SK-N-SH (cell line): ENCODE measurements around the gene PAFAH1B2. TPM values are rescaled to one million over a fixed set of nuclear protein-coding genes. Genes with fewer than 3 reads are reported as not detected.

Experiments used
- CTCF ChIA-PET: fragments of 300-600, 350-600 bp; formaldehyde crosslinking; extraction: SDS; loops from one replicate; lab custom pipeline; 2021; lab: Yijun Ruan, JAX
- POLR2A ChIA-PET: fragments of 350-600 bp; sonication (Branson Sonifier 250); formaldehyde crosslinking; extraction: SDS; loops from one replicate; lab custom pipeline; 2020; ENCODE audit warnings: antibody characterized with exemption, inconsistent platforms; lab: Yijun Ruan, JAX
- DNase-seq: peaks from one replicate; pipeline ENCODE4 v3.0.0; 2012
- H2AFZ ChIP-seq: fragments of 200-600 bp; sonication (generic); 2 replicates; pipeline ENCODE4 v1.8.1; 2016; ENCODE audit warnings: antibody characterized with exemption, mild to moderate bottlenecking, low read depth
- H3F3A ChIP-seq: fragments of 200-600 bp; sonication (generic); replicated peaks from 2 replicates; pipeline ENCODE3; 2016; ENCODE audit warnings: antibody characterized with exemption, mild to moderate bottlenecking; ENCODE audit not compliant: insufficient read depth
- H3K27ac ChIP-seq, 2 experiments: fragments of 200-500 bp in 1 of 2; fragments of 200-600 bp in 1 of 2; sonication (Bioruptor generic) in 1 of 2; sonication (generic), shearing (Covaris generic) in 1 of 2; 2 replicates each; pipeline versions ENCODE4 v1.5.1 to v1.6.1; 2014 to 2016; ENCODE audit warnings: low read depth in 2 of 2, inconsistent platforms in 1 of 2, low read length in 1 of 2, mild to moderate bottlenecking in 1 of 2, mixed read lengths in 1 of 2
- H3K27me3 ChIP-seq: fragments of 200-600 bp; sonication (generic), shearing (Covaris generic); 2 replicates; pipeline ENCODE4 v1.6.1; 2016; ENCODE audit warnings: mixed run types; ENCODE audit not compliant: insufficient read depth
- H3K36me3 ChIP-seq, 2 experiments: fragments of 200-500 bp in 1 of 2; fragments of 200-600 bp in 1 of 2; sonication (Bioruptor generic) in 1 of 2; sonication (generic) in 1 of 2; replicated peaks in 1 of 2; 2 replicates each; pipeline versions ENCODE3 to v1.5.1; 2014 to 2016; ENCODE audit warnings: low read length in 1 of 2, mild to moderate bottlenecking in 1 of 2; ENCODE audit not compliant: insufficient read depth in 2 of 2, control insufficient read depth in 1 of 2
- H3K4me1 ChIP-seq, 2 experiments: fragments of 200-500 bp in 1 of 2; fragments of 200-600 bp in 1 of 2; sonication (Bioruptor generic) in 1 of 2; sonication (generic), shearing (Covaris generic) in 1 of 2; 2 replicates each; pipeline versions ENCODE4 v1.5.1 to v1.6.1; 2014 to 2016; ENCODE audit warnings: low read depth in 1 of 2, low read length in 1 of 2, mixed run types in 1 of 2; ENCODE audit not compliant: insufficient read depth in 2 of 2, control insufficient read depth in 1 of 2
- H3K4me2 ChIP-seq: fragments of 200-600 bp; sonication (generic), shearing (Covaris generic); 2 replicates; pipeline ENCODE4 v1.6.1; 2017; ENCODE audit warnings: mixed run types
- H3K4me3 ChIP-seq, 2 experiments: fragments of 200-500 bp in 1 of 2; fragments of 200-600 bp in 1 of 2; sonication (Bioruptor generic) in 1 of 2; sonication (generic), shearing (Covaris generic) in 1 of 2; 2 replicates each; pipeline versions ENCODE4 v1.5.1 to v1.8.1; 2014 to 2016; ENCODE audit warnings: low read depth in 2 of 2, inconsistent platforms in 1 of 2, low read length in 1 of 2, mild to moderate bottlenecking in 1 of 2, mixed read lengths in 1 of 2, moderate library complexity in 1 of 2
- H3K79me2 ChIP-seq: fragments of 200-600 bp; sonication (generic); 2 replicates; pipeline ENCODE4 v1.8.1; 2017; ENCODE audit warnings: mild to moderate bottlenecking; ENCODE audit not compliant: insufficient read depth
- H3K9ac ChIP-seq: fragments of 200-600 bp; sonication (generic); 2 replicates; pipeline ENCODE4 v1.6.1; 2017; ENCODE audit warnings: mixed run types
- H3K9me2 ChIP-seq: fragments of 200-600 bp; sonication (generic); 2 replicates; pipeline ENCODE4 v1.6.1; 2017; ENCODE audit warnings: mixed run types
- H3K9me3 ChIP-seq: fragments of 200-600 bp; sonication (generic); 2 replicates; pipeline ENCODE4 v1.6.1; 2017; ENCODE audit warnings: mixed run types, mild to moderate bottlenecking, moderate library complexity
- H4K20me1 ChIP-seq: fragments of 200-600 bp; sonication (generic); 2 replicates; pipeline ENCODE4 v1.6.1; 2017; ENCODE audit warnings: mild to moderate bottlenecking, mixed run types; ENCODE audit not compliant: insufficient read depth
- EZH2phosphoT487 ChIP-seq: fragments of 200-600 bp; sonication (generic); IDR thresholded peaks from 2 replicates; pipeline ENCODE4 v1.6.1; 2017; ENCODE audit warnings: low read depth, mixed run types, mild to moderate bottlenecking, antibody characterized with exemption, moderate library complexity, borderline replicate concordance
- JUND ChIP-seq: IDR thresholded peaks from 2 replicates; pipeline ENCODE4 v1.4.0; 2012
- RAD21 ChIP-seq: IDR thresholded peaks from 2 replicates; pipeline ENCODE4 v1.6.1; 2012; ENCODE audit warnings: mild to moderate bottlenecking, low read length
- SIN3A ChIP-seq: IDR thresholded peaks from 2 replicates; pipeline ENCODE4 v1.6.1; 2012; ENCODE audit warnings: low read depth, mild to moderate bottlenecking, low read length, moderate library complexity, borderline replicate concordance
- SMC3 ChIP-seq: IDR thresholded peaks from 2 replicates; pipeline ENCODE4 v1.6.1; 2012; ENCODE audit warnings: low read depth, low read length, improper control_type of control experiment
- TEAD4 ChIP-seq: IDR thresholded peaks from 2 replicates; pipeline ENCODE4 v1.4.0; 2012; ENCODE audit warnings: mild to moderate bottlenecking, borderline replicate concordance; ENCODE audit not compliant: insufficient read depth
- YY1 ChIP-seq: IDR thresholded peaks from 2 replicates; pipeline ENCODE4 v1.4.0; 2012; ENCODE audit warnings: low read depth, mild to moderate bottlenecking
- WGBS: methylation state at CpG from one replicate; pipeline ENCODE4 v1.1.6; 2017; ENCODE audit warnings: low lambda C conversion rate; 5-methylcytosine and 5-hydroxymethylcytosine counted together
- polyA plus RNA-seq, 3 experiments: library from polyadenylated mRNA; depleted of rRNA; stranded (reverse); fragments of >200 nt; gene quantifications; 2 replicates each; pipeline ENCODE4 v1.2.3, GENCODE V29; 2012
- TF ChIP-seq, protein P1 (sequence below): IDR thresholded peaks from 2 replicates; pipeline ENCODE4 v1.4.0; 2012; ENCODE audit warnings: low read depth, borderline replicate concordance
- TF ChIP-seq, protein P2 (sequence below): IDR thresholded peaks from 2 replicates; pipeline ENCODE4; 2012
- TF ChIP-seq, protein P3 (sequence below): fragments of 150-350 bp; IDR thresholded peaks from 2 replicates; pipeline ENCODE4 v1.6.1; 2017; ENCODE audit warnings: antibody characterized with exemption, low read length, low read depth, borderline replicate concordance

PAFAH1B2 gene
- polyA plus RNA-seq, 1 of the 3 experiments (the other 2 are of a cell fraction) = 19.6 TPM

- TF ChIP-seq SIN3A (no peak), EZH2phosphoT487 (no peak)
Observed at GRCh38 chr11:117098269-117099232, 45.5 kb upstream of the PAFAH1B2 start, which contains the start of gene SIK3 (continued).

DNA sequence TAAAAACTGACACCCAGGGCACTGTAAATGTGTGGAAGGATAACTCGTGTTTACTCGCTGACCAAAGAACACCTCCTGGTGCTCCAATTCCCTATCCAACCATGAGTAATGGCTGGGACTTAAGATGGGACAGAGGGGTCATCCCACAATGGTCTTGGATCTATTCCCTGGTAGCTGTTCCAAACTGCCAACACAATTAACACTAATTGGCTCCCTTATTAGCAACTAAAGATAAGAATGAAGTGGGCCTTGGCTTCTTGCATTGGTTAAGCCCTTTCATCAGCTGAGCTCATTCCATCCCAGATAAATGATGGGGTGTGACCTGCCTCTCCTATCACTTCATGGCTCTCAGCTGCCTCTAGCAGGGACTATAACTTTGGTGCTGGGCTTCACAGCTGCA, 44.4 kb upstream of the PAFAH1B2 start:
- Histone ChIP-seq H3K9me3 (no peaks in the 10 kb centered on the region), H4K20me1 (peaks cover 22% of the 10 kb centered on the region), H3K79me2 (peaks cover 33% of the 10 kb centered on the region), H3K4me1 (peaks cover 23 to 29% of the 10 kb centered on the region in 2 experiments), H3K4me3 (no peak overlapping the region), H2AFZ (no peak overlapping the region), H3K4me2 (no peak overlapping the region)
- DNase-seq = no peak
- TF ChIP-seq, protein P1, sequence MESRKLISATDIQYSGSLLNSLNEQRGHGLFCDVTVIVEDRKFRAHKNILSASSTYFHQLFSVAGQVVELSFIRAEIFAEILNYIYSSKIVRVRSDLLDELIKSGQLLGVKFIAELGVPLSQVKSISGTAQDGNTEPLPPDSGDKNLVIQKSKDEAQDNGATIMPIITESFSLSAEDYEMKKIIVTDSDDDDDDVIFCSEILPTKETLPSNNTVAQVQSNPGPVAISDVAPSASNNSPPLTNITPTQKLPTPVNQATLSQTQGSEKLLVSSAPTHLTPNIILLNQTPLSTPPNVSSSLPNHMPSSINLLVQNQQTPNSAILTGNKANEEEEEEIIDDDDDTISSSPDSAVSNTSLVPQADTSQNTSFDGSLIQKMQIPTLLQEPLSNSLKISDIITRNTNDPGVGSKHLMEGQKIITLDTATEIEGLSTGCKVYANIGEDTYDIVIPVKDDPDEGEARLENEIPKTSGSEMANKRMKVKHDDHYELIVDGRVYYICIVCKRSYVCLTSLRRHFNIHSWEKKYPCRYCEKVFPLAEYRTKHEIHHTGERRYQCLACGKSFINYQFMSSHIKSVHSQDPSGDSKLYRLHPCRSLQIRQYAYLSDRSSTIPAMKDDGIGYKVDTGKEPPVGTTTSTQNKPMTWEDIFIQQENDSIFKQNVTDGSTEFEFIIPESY = no peak
- TF ChIP-seq SMC3 (no peak), RAD21 (no peak), JUND (no peak), YY1 (no peak), TEAD4 (no peak)
- TF ChIP-seq, protein P2, sequence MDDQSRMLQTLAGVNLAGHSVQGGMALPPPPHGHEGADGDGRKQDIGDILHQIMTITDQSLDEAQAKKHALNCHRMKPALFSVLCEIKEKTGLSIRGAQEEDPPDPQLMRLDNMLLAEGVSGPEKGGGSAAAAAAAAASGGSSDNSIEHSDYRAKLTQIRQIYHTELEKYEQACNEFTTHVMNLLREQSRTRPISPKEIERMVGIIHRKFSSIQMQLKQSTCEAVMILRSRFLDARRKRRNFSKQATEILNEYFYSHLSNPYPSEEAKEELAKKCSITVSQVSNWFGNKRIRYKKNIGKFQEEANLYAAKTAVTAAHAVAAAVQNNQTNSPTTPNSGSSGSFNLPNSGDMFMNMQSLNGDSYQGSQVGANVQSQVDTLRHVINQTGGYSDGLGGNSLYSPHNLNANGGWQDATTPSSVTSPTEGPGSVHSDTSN = no peak
- TF ChIP-seq, protein P3, sequence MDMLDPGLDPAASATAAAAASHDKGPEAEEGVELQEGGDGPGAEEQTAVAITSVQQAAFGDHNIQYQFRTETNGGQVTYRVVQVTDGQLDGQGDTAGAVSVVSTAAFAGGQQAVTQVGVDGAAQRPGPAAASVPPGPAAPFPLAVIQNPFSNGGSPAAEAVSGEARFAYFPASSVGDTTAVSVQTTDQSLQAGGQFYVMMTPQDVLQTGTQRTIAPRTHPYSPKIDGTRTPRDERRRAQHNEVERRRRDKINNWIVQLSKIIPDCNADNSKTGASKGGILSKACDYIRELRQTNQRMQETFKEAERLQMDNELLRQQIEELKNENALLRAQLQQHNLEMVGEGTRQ = no peak
- TF ChIP-seq, all 33 proteins: peak for 0
- ChIA-PET CTCF (interaction anchor here (0.8 to 16.5 kb wide), 5 partner anchors 46 to 308 kb away, joined by 3 to 268 read pairs (median 5); partner anchors contain the start of genes APOA5 and ZPR1), POLR2A (interaction anchor here (0.6 to 0.9 kb wide), 2 partner anchors 44 to 906 kb away, joined by 3 read pairs; partner anchors contain the start of gene PAFAH1B2)
- H3K36me3 ChIP-seq = no peaks in the 10 kb centered on the region
- no peaks in the 10 kb centered on the region for H3K27me3 ChIP-seq
- WGBS = 86% methylated on average over 2 of the region's 2 CpGs
- H3K9ac ChIP-seq = no peak overlapping the region
- H3K27ac ChIP-seq = no peak overlapping the region
- H3K9me2 ChIP-seq = no peaks in the 10 kb centered on the region
- peaks cover 4% of the 10 kb centered on the region for H3F3A ChIP-seq
